Fibroblast of skin of right biceps (primary cell): Measurements from ENCODE around the gene SELENOO.

ENCODE experiments used
- DNase-seq: peaks from one replicate; pipeline ENCODE4 v3.0.0-alpha.2; 2013

SELENOO gene

DNA sequence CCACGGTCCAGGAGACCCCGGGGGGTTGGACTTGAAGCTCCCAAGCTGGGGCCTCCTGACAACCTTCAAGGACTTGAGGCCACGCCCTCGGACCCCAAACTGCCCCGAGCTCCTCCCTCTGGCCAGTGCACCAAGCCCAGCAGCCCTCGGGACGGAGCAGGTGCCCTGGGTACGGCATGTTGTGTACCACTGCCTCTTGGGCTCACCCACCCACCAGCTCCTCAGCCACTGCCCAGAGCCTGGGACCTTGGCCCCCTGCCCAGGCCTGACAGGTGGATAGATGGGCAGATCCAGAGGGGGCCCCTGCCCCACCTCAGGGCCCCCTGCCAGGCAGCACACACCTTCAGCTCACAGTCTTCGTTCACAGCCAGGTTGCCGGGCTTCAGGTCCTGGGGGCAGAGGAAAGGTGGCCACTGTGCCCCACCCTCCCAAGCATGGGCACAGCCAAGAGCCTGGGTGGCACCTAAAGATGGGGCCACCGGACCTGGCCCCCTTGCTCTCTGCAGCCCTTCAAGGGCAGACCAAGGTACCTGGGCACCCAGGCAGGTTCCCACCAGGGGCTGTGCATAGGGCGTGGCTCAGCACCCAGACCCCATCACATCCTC, 55.5 kb downstream of the SELENOO start:
- DNase-seq = no peak

DNA sequence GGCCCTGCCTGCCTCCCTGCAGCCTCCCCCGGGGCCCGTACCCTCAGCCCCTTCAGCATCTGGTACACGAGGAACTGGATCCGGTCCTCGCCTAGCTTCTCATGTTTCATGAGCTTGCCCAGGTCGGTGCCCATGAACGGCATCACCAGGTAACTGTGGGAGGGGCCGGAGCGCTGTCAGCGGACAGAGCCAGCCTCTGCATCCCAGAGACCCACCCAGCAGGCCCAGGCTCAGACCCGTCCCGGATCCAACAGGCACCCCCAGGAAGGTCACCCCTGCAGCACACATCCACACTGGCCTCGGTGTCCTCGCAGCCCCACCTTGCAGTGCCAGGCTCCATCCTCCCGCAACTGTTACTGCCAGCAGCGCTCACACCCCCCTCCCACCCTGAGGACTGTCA, 56.2 kb downstream of the SELENOO start:
- DNase-seq = no peak

DNA sequence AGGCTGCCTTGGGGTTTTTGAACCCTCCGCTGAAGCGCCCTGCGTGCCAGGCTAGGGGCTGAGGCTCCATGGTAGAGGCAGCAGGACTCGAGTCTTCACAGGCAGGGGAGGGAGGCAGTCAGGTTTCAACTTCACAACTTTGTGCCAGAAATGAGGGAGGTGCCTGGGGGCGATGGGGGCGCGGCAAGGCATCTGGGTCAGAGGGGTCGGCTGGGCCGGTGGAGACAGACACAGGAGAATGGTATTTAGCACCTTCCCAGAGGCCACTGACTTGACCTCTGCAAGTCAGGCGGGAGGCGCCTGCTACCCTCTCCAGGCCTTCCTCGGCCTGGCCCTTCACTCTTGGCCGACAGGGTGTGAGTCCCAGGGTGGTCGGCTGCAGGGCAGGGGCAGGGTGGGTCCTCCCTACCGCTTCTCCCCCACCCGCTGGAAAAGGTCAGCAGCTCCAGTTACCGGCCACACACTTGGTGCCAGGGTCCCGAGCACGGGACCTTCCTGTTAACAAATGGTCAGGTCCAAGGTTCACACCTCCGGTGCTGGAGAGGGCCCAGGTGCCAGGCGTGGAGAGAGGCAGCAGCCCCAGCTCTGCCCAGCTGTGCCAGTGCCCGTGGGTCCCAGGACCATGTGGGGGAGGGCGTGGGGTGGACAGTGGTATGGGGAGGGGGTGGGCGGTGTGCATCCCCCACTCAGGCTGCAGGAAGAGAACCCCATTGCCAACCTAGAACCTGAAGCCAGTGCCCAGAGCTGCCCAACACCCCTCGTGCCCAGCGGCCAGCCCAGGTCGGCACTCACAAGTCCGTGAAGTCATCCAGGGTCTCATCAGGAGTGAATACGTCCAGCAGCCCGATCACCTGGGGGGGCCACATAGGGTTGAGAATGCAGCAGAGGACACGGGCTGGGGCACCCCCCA, 56.9 kb downstream of the SELENOO start:
- no peak for DNase-seq

DNA sequence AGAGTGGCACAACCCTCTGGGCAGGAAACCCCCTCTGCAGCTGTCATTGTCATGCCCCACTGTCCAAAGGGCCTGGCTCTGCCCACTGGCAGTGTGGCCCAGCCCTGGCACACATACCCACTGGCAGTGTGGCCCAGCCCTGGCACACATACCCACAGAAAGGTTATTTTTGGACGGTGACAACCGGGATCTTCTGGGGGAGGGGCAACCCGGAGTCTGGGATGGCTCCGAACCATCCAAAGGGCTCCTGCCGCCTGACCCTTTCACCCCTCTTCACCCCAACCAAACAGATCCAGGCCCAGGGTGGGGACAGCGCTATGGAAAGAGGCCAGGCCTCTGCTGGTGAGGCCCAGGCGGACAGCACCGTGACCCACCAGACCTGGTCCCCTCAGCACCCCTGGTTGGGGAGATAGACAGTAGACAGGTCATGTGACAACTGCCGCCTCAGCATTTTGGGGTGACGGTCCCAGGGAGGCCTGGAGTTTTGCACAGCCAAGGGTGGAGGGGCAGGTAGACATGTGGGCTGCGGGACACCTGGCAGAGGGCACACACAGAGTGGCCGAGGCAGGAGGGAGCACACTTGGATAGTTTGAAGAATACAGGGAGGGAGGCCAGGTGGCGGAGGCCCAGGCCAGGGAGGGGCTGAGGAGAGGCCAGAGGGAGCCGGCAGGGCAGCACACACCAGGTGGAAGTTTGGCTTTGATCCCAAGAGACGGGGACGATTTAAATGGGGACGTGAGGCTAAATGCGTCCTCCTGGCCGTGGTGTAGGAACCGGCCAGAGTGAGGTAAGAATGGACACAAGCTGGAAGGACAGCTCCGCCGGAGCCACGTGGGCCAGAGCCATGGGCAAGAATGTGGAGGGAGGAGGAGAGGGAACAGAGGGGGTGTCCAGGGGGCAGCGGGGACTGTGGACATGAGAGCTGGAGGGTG, 57.8 kb downstream of the SELENOO start:
- DNase-seq = no peak

DNA sequence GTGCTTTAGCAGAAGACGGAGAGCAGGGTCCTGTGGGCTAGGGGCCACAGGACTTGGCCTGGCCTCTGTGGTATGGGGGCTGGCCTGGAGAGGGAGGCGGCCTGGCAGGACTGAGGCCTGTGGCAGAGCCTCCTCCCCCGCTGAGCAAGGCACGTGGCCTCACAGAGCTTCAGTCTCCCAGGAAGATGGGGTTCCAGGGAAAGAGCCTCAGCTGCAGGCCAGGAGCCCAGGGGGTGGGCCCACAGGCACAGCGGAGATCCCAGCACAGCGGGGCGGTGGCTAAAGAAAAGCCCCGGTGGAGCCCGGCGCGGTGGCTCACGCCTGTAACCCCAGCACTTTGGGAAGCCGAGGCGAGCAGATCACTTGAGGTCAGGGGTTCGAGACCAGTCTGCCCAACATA, 58.5 kb downstream of the SELENOO start:
- no peak for DNase-seq

DNA sequence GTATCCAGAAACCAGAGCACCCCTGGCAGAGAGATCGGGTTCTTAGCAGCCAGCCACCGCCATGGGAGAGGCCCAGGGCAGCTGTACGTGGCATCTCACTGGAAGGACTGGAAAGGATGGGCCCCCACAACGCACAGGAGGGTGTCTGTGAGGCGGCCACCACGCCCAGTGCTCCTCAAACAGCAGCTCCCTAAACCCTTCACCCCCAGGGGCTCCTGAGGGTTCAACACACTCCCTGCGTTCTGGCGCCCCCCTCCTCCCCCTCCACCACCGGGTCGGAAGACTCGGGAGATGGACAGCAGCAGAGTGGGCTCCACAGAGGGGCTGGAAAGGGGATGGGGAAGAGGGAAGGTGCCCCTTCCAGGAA, 59.6 kb downstream of the SELENOO start:
- peak; percentile 31 for DNase-seq

DNA sequence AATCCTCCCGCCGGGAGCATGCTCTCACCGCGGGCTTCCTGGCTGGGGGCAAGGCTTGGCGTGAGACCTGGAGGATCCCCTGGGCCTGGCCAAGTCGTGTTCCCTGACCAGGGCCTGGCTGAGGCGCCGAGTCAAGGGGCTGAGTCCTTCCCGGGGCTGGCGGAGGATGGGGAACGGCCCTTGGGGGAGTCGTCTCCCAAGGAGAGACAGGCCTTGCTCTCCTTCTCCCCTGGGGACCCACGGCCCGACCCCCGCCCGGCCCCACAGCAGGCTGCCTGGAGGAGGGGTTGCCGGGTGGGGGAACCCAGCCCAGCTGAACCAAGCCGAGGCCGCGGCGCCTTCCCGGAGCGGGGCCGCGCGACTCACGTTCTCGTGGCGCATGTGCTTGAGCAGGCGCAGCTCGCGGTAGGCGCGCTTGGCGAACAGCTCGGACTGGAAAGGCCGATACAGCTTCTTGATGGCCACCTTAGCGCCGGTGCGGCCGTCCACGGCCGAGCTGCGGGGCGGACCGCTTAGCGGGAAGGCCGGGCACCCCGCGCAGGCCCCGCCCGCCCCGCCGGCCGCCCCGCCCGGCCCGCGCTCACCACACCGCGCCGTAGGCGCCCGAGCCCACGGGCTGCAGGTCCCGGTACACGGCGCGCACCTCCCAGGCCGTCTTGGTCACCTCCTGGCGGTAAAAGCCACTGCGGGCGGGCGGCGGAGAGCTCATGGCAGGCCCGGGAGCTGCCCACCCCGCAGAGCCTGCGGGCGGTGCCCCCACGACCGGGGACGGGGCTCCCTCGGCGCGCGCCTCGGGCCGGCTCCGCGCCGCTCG, 60.2 kb downstream of the SELENOO start:
- DNase-seq = peak; percentile 64

DNA sequence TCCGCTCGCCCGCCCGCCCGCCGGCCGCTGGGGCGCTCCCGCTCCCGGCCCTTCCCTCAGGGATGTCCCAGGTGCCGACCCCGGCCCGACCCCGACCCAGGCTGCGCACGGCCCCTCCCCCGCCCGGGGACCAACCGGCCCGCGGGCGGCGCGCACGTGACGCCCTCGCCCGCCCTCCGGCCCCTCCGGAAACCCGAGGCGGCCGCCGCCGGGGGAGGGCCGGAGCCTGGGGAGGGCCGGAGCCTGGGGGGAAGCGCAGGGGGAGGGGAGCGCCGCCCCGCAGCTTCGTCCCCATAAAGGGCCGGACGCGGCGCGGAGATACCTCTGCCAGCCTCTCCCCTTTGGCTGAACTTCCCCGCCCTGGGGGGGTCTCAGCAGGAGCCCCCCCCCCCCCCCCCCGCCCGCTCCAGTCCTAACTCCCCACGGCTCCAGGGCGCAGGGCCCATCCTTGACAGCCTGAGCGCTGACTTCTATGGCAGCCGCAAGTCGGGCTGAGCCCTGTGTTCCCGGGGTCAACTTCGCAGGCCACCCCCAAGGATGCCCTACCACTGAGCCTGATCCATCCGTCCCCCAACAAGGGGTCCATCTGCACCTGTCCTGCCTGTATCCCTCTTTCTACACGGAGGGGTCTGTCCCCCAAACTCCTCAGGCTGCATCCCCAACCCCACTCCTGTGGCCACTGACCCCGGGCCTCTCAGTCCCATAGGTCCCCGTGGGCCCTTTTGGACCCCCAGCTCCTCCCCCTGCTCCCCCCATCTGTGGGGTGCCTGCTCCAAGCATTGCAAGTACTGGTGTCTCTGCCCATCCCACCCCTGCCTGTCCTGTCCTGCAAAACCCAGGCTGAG, 61.0 kb downstream of the SELENOO start, which contains the start of gene MAPK12:
Gene MAPK12, minus strand, starts transcription at position 69 of the 845 bp plus-strand sequence. CDS start 174 bp downstream, outside the sequence.
- peak; percentile 52 for DNase-seq

DNA sequence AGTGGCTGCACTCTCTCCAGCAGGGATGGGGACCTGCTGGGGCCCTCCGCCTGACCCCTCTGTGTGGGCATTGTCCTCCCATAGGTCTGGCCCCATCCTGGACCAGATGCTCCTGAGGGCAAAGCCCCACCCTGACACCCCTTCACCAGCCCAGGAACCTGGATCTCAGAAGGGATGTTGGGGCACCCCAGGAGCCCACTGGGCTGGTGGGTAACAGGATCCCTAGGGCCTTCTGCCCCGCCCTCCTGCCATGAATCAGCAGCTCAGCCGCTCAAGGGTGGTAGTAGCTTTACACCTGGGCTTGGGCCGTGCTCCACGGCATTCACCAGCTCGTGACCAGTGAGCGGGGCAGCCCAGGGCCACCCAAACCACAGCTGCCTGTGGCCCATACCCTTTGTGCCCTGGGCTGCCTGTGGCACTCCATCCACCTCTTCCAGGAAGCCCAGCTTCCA, 61.7 kb downstream of the SELENOO start:
- no peak for DNase-seq

DNA sequence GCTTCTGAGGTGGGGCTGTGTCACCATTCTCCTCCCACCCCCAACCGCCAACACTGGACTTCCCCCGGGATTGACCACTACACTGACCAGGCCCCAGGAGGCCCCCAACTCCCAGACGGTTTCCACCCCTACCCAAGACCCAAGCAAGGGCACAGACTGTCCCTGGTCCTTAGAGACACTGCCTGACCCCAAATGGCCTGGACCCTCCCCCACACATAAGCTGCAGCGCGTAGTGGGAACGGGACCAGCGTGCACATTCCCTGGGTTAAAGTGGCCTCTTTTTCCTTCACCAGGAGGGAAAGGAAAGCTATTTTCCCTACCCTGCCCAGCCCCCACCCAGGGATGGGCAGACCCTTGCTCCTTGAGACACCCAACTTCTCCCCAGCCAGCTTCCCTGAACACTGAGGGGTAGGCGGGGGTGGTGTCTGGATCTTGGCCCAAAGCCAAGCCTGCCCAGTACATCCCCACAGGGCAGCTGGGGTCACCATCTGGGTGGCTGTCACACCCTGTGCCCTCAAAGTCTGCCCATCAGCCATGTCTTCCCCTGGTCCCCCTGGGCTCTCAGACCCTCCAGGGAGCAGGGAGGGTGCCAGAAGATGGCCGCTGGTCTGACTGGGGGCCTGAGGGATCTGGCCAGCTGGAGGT, 62.3 kb downstream of the SELENOO start:
- DNase-seq = no peak

DNA sequence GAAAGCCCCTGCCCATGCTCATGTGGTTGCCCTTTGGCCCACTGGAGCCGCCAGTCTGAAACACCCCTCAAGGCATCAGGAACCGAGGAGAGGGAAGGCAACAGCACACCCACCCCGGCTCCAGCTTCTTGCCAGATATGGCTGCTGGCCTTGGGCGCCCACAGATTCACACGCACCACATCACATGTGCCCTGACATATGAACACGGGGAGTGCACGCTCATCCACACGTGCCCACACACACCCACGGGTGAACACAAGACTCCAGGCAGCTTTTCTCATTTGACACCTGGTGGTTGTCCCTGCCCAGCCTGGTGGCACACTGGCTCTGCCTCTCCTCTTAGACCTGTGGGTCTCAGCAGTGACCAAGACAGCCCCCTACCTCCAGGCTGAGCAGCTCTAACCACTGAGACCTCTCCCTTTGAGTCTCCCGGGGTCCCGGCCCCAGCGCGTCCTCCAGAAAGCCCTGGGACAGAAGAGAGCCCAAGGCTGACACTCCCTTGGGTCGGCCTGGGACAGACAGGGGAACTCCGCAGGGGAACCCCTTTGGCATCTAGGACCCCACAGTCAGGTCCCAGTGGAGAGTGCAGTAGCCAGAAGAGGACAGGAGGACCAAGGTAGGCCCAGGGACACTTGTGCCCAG, 63.4 kb downstream of the SELENOO start:
- no peak for DNase-seq

DNA sequence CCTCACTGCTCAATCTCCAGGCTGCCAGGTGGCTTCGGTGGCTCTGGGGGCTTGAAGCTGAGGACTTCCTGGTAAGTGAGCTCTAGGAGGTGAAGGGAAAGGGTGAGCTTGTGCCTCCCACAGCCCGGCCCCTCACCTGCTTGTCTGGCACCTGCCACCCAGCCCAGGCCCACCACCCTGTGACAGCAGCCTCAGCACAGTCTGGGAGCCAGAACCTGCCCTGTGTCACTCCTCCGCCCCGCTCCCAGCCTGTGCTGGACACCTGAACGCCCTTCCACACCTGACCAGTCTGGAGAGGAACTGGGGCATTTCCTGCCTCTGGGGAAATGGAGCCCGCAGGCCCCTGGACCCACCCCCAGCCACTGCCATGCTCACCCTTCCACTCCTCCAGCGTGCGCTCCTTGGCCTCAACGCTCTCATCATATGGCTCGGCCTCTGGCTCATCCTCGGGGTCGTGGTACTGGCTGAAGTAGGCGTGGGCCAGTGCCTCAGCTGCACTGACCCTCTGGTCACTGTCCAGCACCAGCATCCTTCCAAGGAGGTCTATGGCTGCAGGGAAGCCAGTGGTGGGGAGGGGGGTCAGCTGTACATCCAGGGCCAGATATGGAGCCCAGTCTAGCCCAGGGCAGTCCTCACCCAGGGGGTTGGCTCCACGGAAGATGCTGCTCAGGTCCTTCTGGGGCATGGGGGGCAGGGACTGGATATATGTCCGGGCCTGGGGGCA, 64.3 kb downstream of the SELENOO start:
- no peak for DNase-seq

DNA sequence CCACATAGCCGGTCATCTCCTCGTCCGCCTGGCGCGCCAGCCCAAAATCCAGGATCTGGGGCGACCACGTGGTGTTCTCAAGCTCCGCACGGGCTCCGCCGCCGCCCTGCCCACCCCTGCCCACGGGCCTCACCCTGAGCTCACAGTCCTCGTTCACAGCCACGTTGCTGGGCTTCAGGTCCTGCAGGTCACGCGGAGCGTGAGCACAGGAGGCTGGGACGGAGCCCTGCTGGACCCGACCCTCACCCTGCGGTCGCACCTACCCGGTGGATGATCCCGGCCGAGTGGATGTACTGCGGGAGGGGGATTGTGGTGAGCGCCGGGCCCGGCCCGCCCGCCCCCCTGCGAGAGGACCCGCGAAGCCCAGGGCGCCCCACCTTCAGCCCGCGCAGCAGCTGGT, 66.2 kb downstream of the SELENOO start:
- no peak for DNase-seq
